Suprapubic skin (tissue), 3 donors: ENCODE results near the gene CCDC54.

ENCODE experiments used
- POLR2A ChIP-seq, 2 donors: fragments of 450-650 bp; IDR thresholded peaks; one replicate each; pipeline ENCODE4 v1.6.1; 2017; ENCODE audit warnings: antibody characterized with exemption in 2 of 2, mild to moderate bottlenecking in 2 of 2, moderate library complexity in 2 of 2
- TF ChIP-seq, protein P1 (sequence below), 2 donors: fragments of 200-600 bp in 1 of 2; fragments of 450-650 bp in 1 of 2; sonication (generic) in 1 of 2; IDR thresholded peaks; one replicate each; pipeline ENCODE4 v1.5.1; 2016 to 2019; ENCODE audit warnings: antibody characterized with exemption in 2 of 2, mild to moderate bottlenecking in 1 of 2, moderate library complexity in 1 of 2

DNA sequence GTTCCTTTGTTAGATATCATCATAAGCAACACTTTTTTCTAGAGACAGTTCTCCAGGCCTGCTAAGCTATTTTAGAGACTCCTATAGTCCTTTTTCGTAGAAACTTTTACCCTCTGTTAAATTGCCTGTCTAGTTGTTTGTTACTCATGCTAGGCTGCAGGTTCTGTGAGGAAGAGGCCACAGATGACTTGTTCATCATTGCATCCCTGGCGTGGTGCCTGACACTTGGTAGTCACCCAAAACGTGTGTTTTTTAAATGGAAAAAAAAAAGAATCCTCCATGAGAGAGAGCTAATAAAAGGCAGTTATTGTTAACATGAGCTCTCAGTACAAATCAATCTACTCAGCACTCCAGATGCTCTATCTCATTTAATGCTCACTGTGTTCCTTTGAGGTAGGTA is 35.1 kb downstream of the CCDC54 start:
- TF ChIP-seq, protein P1, sequence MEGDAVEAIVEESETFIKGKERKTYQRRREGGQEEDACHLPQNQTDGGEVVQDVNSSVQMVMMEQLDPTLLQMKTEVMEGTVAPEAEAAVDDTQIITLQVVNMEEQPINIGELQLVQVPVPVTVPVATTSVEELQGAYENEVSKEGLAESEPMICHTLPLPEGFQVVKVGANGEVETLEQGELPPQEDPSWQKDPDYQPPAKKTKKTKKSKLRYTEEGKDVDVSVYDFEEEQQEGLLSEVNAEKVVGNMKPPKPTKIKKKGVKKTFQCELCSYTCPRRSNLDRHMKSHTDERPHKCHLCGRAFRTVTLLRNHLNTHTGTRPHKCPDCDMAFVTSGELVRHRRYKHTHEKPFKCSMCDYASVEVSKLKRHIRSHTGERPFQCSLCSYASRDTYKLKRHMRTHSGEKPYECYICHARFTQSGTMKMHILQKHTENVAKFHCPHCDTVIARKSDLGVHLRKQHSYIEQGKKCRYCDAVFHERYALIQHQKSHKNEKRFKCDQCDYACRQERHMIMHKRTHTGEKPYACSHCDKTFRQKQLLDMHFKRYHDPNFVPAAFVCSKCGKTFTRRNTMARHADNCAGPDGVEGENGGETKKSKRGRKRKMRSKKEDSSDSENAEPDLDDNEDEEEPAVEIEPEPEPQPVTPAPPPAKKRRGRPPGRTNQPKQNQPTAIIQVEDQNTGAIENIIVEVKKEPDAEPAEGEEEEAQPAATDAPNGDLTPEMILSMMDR (IDR thresholded peaks at IDR 0.05) = no peak
- TF ChIP-seq POLR2A (IDR thresholded peaks at IDR 0.05) = no peak
